Measurements from ENCODE around the gene REEP6.
"Not testable (repeated sequence)": the region's sequence is repeated elsewhere in the genome, so short reads cannot be mapped to it uniquely, and the experiment has no call there.

The REEP6 gene

GRCh38 chr19:1490311-1491113 is 469 bp upstream of the REEP6 start, which contains the start of gene PCSK4:
TSS of gene PCSK4 (minus strand) at chr19:1490350. CDS start at chr19:1490346, 4 bp downstream.
- DNase-seq (ENCODE audit: low read depth in 2 of 2) = peak; percentile 98

- DNase-seq (ENCODE audit: low read depth in 2 of 2) = no peak
These were observed 829 bp downstream of the REEP6 start for GRCh38 chr19:1491849-1492170.

- no peak for DNase-seq (ENCODE audit: low read depth in 2 of 2)
These were observed 1.6 kb downstream of the REEP6 start for GRCh38 chr19:1492474-1493006.

DNA sequence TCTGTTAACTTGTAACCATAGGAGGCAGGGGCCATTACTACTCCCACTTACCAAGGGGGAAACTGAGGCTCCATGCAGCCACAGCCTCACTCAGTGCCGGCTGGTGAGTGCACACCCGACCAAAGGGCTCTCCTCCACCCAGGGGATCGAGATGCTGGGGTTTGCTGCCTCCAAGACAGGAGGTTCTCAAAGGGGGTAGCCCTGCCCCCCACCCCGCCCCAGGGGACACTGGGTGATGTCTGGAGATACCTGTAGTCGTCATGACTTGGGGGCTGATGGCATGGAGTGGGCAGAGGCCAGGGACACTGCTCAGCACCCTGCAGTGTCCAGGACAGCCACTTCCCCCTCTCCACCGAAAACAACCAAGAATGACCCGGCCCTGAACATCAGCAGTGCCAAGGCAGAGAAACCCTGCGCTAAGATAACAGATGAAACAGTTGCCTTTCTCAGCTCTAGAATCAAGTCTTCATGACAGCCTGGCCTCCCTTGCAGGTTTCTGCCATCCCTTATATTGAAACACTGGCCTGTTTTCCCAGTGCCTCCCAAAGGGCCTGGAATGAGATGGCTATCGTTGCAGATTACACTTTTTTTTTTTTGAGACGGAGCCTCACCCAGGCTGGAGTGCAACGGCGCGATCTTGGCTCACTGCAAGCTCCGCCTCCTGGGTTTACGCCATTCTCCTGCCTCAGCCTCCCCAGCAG is 3.3 kb downstream of the REEP6 start:
- no peak for DNase-seq (ENCODE audit: low read depth in 2 of 2)

GRCh38 chr19:1495051-1495798 is 4.2 kb downstream of the REEP6 start:
- DNase-seq (ENCODE audit: low read depth in 2 of 2) = no peak

DNA sequence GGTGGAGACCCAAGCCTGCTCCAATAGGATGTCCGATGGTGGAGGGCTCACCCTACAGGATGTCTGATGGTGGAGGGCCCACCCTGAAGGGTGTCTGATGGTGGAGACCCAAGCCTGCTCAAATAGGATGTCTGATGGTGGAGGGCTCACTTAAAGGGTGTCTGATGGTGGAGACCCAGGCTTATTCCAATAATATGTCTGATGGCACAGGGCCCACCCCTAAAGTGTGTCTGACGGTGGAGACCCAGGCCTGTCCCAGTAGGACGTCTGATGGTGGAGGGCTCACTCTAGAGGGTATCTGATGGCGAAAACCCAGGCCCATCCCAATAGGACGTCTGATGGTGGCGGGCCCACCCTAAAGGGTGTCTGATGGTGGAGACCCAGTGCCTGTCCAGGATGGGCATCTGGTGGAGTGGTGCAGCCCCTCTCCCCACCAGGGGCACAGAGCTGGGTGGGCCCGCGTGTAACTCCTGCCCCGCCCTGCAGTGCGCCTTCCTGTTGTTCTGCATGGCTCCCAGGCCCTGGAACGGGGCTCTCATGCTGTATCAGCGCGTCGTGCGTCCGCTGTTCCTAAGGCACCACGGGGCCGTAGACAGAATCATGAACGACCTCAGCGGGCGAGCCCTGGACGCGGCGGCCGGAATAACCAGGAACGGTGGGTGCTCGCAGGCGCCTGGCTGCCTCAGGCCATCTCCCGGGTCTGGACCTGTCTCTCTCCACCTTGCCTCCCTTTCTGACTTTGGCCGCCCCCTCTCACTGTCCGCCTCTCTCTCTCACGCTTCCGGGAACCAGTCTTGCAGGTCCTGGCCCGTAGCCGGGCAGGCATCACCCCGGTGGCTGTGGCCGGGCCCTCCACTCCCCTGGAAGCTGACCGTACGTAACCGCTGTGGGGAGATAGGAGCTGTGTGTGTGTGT is 5.1 kb downstream of the REEP6 start:
- no peak for DNase-seq (ENCODE audit: low read depth in 2 of 2)

GRCh38 chr19:1496714-1497577 is 6.0 kb downstream of the REEP6 start:
- DNase-seq (ENCODE audit: low read depth in 2 of 2) = no peak

GRCh38 chr19:1497578-1498235 is 6.7 kb downstream of the REEP6 start:
- no peak for DNase-seq (ENCODE audit: low read depth in 2 of 2)

GRCh38 chr19:1499231-1499630 is 8.2 kb downstream of the REEP6 start:
- not testable (repeated sequence) for DNase-seq (ENCODE audit: low read depth in 2 of 2)

- no peak for DNase-seq (ENCODE audit: low read depth in 2 of 2)
These were observed 10.2 kb downstream of the REEP6 start for GRCh38 chr19:1501200-1501595.

DNA sequence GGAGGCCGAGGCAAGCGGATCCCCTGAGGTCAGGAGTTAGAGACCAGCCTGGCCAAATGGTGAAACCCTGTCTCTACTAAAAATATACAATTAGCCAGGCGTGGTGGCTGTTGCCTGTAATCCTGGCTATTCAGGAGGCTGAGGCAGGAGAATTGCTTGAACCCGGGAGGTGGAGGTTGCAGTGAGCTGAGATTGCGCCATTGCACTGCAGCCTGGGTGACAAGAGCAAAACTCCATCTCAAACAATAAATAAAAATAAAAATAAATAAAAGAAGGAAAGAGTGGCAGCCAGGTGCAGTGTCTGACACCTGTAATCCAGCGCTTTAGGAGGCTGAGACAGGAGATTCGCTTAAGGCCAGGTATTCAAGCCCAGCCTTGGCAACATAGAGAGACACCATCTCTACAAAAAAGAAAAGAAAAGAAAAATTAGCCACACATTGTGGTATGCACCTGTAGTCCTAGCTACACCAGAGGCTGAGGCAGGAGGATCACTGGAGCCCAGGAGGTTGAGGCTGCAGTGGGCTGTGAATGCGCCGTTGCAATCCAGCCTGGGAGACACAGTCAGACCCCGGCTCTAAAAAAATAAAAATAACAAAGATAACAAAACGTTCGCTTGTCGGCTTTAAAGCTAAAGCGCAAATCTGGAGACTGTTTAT is 11.6 kb downstream of the REEP6 start:
- no peak for DNase-seq (ENCODE audit: low read depth in 2 of 2)

DNA sequence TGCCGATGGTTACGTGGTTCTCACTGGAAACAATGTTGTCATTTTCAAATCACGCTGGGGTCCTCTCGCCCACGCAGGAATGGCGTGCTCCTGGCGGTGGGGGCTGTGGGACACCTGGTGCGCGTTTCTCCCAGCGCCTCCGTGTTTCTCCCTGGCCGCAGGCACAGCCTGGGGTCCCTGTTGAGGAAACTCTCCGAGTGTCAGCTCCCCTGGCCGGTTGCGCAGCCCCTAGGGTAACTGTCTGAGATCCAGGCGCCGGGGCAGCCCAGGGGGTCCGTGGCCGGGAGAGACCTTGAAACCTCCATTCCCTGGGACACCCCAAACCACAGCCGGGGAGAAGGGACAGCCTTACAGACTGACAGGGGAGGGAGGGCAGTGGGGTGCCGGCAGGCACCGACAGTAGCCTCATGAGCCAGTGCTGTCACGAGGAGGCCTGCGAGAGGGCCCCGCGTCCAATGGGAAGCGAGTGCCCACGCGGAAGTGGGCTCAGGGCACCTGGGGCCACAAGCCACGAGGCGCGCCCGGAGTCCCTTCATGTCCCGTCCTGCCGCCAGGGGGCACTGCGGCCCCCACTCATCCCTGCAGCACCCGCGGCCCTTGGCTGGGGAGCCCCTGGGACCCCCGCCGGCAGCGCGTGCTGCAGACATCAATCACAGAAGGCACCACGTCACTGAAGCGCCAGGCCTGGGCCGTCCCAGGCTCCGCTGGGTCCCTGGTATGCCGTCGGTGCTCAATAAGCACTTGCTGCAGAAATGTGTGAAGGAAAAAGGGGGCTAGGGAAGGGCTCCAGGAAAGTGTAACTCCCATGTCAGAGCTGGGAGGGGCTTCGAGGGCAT is 12.3 kb downstream of the REEP6 start:
- no peak for DNase-seq (ENCODE audit: low read depth in 2 of 2)

GRCh38 chr19:1503925-1504773 is 13.2 kb downstream of the REEP6 start:
- DNase-seq (ENCODE audit: low read depth in 2 of 2) = no peak

DNA sequence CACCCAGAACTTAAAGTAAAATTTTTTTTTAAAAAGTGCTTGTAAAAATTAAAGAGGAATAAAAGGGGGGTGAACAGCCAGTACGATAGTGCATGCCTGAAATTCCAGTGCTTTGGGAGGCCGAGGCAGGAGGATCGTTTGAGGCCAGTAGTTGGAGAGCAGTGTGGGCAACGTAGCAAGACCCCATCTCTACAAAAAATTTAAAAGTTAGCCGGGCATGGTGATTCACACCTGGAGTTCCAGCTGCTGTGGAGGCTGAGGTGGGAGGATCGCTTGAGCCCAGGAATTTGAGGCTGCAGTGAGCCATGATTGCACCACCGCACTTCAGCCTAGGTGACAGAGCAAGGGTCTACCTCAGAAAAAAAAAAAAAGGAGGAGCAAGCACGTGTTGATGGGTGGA is 14.0 kb downstream of the REEP6 start:
- DNase-seq (ENCODE audit: low read depth in 2 of 2) = no peak

- DNase-seq (ENCODE audit: low read depth in 2 of 2) = no peak
These were observed 15.3 kb downstream of the REEP6 start for GRCh38 chr19:1505991-1506881.

- no peak for DNase-seq (ENCODE audit: low read depth in 2 of 2)
These were observed 16.2 kb downstream of the REEP6 start for GRCh38 chr19:1507192-1507660.

Data from fibroblast of skin of left quadriceps (primary cell).